HCT116 (cell line): ENCODE results near the gene PAK6. TPM values are rescaled to one million over a fixed set of nuclear protein-coding genes. Genes with fewer than 3 reads are reported as not detected.

Experiments used
- ATAC-seq: fragments of 200-7000 bp; cut with Tn5 transposase; 2 replicates; pipeline ENCODE4 v1.9.1; 2020; ENCODE audit warnings: mild to moderate bottlenecking, moderate library complexity
- BruUV-seq: library from RNA; stranded (reverse); fragments of 400-500 nt; replicated peaks from 2 replicates; lab custom pipeline; 2021; lab: Mats Ljungman, UMichigan
- CTCF ChIA-PET: fragments of 300-600 bp; sonication (Branson Sonifier 250); formaldehyde crosslinking; loops from one replicate; lab custom pipeline; 2021; ENCODE audit warnings: antibody characterized with exemption; lab: Charles Lee
- POLR2A ChIA-PET: fragments of 300-600, 350-600 bp; sonication (Branson Sonifier 250); formaldehyde crosslinking; loops from one replicate; lab custom pipeline; 2021; ENCODE audit warnings: antibody characterized with exemption; lab: Charles Lee
- RAD21 ChIA-PET, 2 experiments: fragments of 300-600 bp; sonication (Branson Sonifier 250); formaldehyde crosslinking; loops; one replicate each; lab custom pipeline; 2023; ENCODE audit warnings: low total read pairs in 2 of 2; ENCODE audit not compliant: uncharacterized antibody in 2 of 2, unreplicated experiment in 2 of 2, low non-redundant PET in 1 of 2; lab: Charles Lee
- DNase-seq: peaks from one replicate; pipeline ENCODE4 v3.0.0-alpha.2; 2010; ENCODE audit warnings: low read depth, low spot score
- H2AFZ ChIP-seq: fragments of 200-600 bp; shearing (Covaris generic), sonication (generic); 2 replicates; pipeline ENCODE4 v1.6.1; 2017; ENCODE audit warnings: low read depth, mixed run types, mixed read lengths, antibody characterized with exemption, low read length; ENCODE audit not compliant: poor library complexity, severe bottlenecking
- H3K27ac ChIP-seq: 2 replicates; pipeline ENCODE4 v1.5.1; 2012; ENCODE audit warnings: low read depth, low read length
- H3K27me3 ChIP-seq: fragments of 200-600 bp; sonication (generic); 2 replicates; pipeline ENCODE4 v1.6.1; 2016; ENCODE audit warnings: mixed run types, low read length, mixed read lengths; ENCODE audit not compliant: insufficient read depth
- H3K36me3 ChIP-seq, 2 experiments: fragments of 200-500 bp in 1 of 2; fragments of 200-600 bp in 1 of 2; sonication (Bioruptor generic) in 1 of 2; sonication (generic) in 1 of 2; 2 replicates each; pipeline versions ENCODE4 v1.5.1 to v1.6.1; 2014 to 2016; ENCODE audit warnings: low read length in 2 of 2, inconsistent platforms in 1 of 2, mixed read lengths in 1 of 2, mixed run types in 1 of 2; ENCODE audit not compliant: insufficient read depth in 2 of 2, control insufficient read depth in 1 of 2
- H3K4me1 ChIP-seq, 2 experiments: fragments of 200-600 bp in 1 of 2; sonication (generic) in 1 of 2; 2 replicates each; pipeline versions ENCODE4 v1.5.1 to v1.6.1; 2012 to 2017; ENCODE audit warnings: low read length in 2 of 2, inconsistent platforms in 1 of 2, mild to moderate bottlenecking in 1 of 2, mixed read lengths in 1 of 2, mixed run types in 1 of 2, moderate library complexity in 1 of 2; ENCODE audit not compliant: insufficient read depth in 2 of 2, control insufficient read depth in 1 of 2
- H3K4me2 ChIP-seq: fragments of 200-600 bp; sonication (generic); 2 replicates; pipeline ENCODE4 v1.6.1; 2017; ENCODE audit warnings: mixed run types, low read length, mixed read lengths
- H3K4me3 ChIP-seq, 2 experiments: fragments of 200-600 bp in 1 of 2; sonication (generic) in 1 of 2; replicated peaks in 1 of 2; 2 replicates each; pipeline ENCODE4 v1.5.1; 2011 to 2016; ENCODE audit warnings: low read length in 2 of 2, control low read depth in 1 of 2, low read depth in 1 of 2, mild to moderate bottlenecking in 1 of 2, mixed read lengths in 1 of 2, mixed run types in 1 of 2
- H3K79me2 ChIP-seq: fragments of 200-600 bp; sonication (generic); 2 replicates; pipeline ENCODE4 v1.6.1; 2017; ENCODE audit warnings: mild to moderate bottlenecking, mixed run types, low read length, moderate library complexity, mixed read lengths; ENCODE audit not compliant: insufficient read depth
- H3K9ac ChIP-seq: fragments of 200-600 bp; sonication (generic); 2 replicates; pipeline ENCODE4 v1.6.1; 2016; ENCODE audit warnings: low read length, mixed read lengths
- H3K9me2 ChIP-seq: fragments of 200-600 bp; sonication (generic), shearing (Covaris generic); 2 replicates; pipeline ENCODE4 v1.6.1; 2017; ENCODE audit warnings: mixed run types, mild to moderate bottlenecking, moderate library complexity; ENCODE audit not compliant: insufficient read depth
- H3K9me3 ChIP-seq, 2 experiments: fragments of 200-500 bp in 1 of 2; fragments of 200-600 bp in 1 of 2; sonication (Bioruptor generic) in 1 of 2; sonication (generic) in 1 of 2; 2 replicates each; pipeline ENCODE4 v1.6.1; 2014 to 2017; ENCODE audit warnings: low read length in 2 of 2, mixed read lengths in 2 of 2, inconsistent platforms in 1 of 2, low read depth in 1 of 2, mild to moderate bottlenecking in 1 of 2, mixed run types in 1 of 2, moderate library complexity in 1 of 2; ENCODE audit not compliant: control insufficient read depth in 1 of 2, insufficient read depth in 1 of 2
- H4K20me1 ChIP-seq: fragments of 200-600 bp; sonication (generic), shearing (Covaris generic); 2 replicates; pipeline ENCODE4 v1.6.1; 2017; ENCODE audit warnings: mixed run types, mild to moderate bottlenecking, moderate library complexity; ENCODE audit not compliant: insufficient read depth
- ATF3 ChIP-seq: IDR thresholded peaks from 2 replicates; pipeline ENCODE4 v1.6.1; 2012
- CEBPB ChIP-seq: IDR thresholded peaks from 2 replicates; pipeline ENCODE4 v1.6.1; 2012; ENCODE audit warnings: low read depth
- CTCF ChIP-seq, 3 experiments: fragments of 200-600 bp in 1 of 3; sonication (generic) in 1 of 3; IDR thresholded peaks in 2 of 3; conservative IDR thresholded peaks in 1 of 3; 2 replicates each; pipeline ENCODE4 v1.5.1; 2012 to 2017; ENCODE audit warnings: low read depth in 2 of 3, low read length in 2 of 3, antibody characterized with exemption in 1 of 3, borderline replicate concordance in 1 of 3, control low read depth in 1 of 3, mild to moderate bottlenecking in 1 of 3, mixed read lengths in 1 of 3, mixed run types in 1 of 3, moderate library complexity in 1 of 3; ENCODE audit not compliant: insufficient read depth in 1 of 3
- EGR1 ChIP-seq: IDR thresholded peaks from 2 replicates; pipeline ENCODE4 v1.6.1; 2012; ENCODE audit warnings: low read depth
- EZH2phosphoT487 ChIP-seq: fragments of 200-600 bp; IDR thresholded peaks from 2 replicates; pipeline ENCODE4 v1.6.1; 2018; ENCODE audit warnings: antibody characterized with exemption, borderline replicate concordance
- MAX ChIP-seq: IDR thresholded peaks from 2 replicates; pipeline ENCODE4 v1.6.1; 2012
- POLR2A ChIP-seq: IDR thresholded peaks from 2 replicates; pipeline ENCODE4 v1.7.0; 2011; ENCODE audit warnings: borderline replicate concordance; ENCODE audit not compliant: insufficient read depth, insufficient read length; ENCODE audit errors: extremely low read depth
- POLR2AphosphoS5 ChIP-seq: IDR thresholded peaks from 2 replicates; pipeline ENCODE4 v1.6.1; 2011; ENCODE audit warnings: mild to moderate bottlenecking, low read depth, low read length, moderate library complexity
- RAD21 ChIP-seq: IDR thresholded peaks from 2 replicates; pipeline ENCODE4 v1.6.1; 2012; ENCODE audit warnings: low read depth, mild to moderate bottlenecking
- SIN3A ChIP-seq: IDR thresholded peaks from 2 replicates; pipeline ENCODE4 v1.6.1; 2012; ENCODE audit warnings: low read depth
- SRF ChIP-seq: IDR thresholded peaks from 2 replicates; pipeline ENCODE4 v1.6.1; 2012; ENCODE audit warnings: low read depth
- TCF7L2 ChIP-seq: IDR thresholded peaks from 2 replicates; pipeline ENCODE4 v1.7.0; 2011; ENCODE audit warnings: borderline replicate concordance, inconsistent platforms; ENCODE audit not compliant: insufficient read depth, insufficient read length; ENCODE audit errors: extremely low read depth
- YY1 ChIP-seq: IDR thresholded peaks from 2 replicates; pipeline ENCODE4 v1.6.1; 2011; ENCODE audit warnings: low read length, low read depth, moderate library complexity, mild to moderate bottlenecking; ENCODE audit not compliant: insufficient replicate concordance; ENCODE audit errors: extremely low read depth
- ZFX ChIP-seq: fragments of 450-650 bp; IDR thresholded peaks from 2 replicates; pipeline ENCODE4 v1.6.1; 2017
- ZNF274 ChIP-seq: fragments of 200-500 bp; sonication (Bioruptor generic); IDR thresholded peaks from 2 replicates; pipeline ENCODE4 v1.6.1; 2014; ENCODE audit warnings: mild to moderate bottlenecking, low read depth, low read length, inconsistent platforms
- intact Hi-C: fragments of 100-400 bp; cut with micrococcal nuclease; formaldehyde crosslinking; loops from 2 replicates; pipeline ENCODE4 v1.10.0; 2022
- total RNA-seq: library from RNA; stranded (reverse); gene quantifications from one replicate; pipeline ENCODE4 v1.2.1, GENCODE V29; 2021; ENCODE audit not compliant: unreplicated experiment
- TF ChIP-seq, protein P1 (sequence below): IDR thresholded peaks from 2 replicates; pipeline ENCODE4 v1.6.1; 2011; ENCODE audit warnings: mild to moderate bottlenecking, low read length, moderate library complexity; ENCODE audit not compliant: insufficient replicate concordance; ENCODE audit errors: extremely low read depth

PAK6 gene
- total RNA-seq, 1 experiment from 2014 or later, result 19.9 TPM

DNA sequence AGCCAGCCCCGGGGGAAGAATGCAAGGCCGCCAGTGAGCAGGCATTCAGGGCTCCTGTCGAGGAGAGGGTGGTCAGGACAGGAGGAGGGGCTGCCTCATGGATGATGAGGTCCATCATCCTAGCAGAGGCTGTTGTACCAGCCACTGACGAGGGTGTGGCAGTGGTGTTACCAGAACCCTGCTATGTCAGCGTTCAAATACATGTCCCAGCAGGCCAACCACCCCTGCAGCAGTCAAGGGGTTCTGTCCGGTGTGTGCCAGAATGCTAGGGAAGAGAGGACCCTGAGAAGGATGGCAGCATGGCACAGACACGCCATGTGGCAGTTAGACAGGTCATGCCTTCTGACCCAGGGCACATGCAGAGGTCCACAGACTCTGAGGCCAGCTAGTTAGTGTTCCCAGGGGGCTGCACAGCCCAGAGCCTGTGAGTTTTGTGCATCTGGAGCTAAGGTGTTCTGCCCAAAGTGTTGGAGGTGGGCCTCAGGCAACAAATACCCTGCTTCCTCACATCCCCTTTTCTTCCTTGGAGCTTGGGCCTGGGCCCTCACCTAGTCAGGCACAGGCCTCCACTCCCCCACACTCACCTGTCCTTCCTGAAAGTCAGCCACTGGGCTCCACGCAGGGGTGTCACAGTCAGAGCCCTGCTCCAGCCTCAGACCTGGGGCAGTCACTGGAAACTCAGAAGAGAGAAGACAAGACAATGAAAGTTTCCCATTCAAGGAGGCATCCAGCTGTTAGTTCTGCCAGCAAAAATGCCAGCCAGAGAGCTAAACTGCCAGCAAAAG is 7.8 kb downstream of the PAK6 start (continued):
- TF ChIP-seq, protein P1, sequence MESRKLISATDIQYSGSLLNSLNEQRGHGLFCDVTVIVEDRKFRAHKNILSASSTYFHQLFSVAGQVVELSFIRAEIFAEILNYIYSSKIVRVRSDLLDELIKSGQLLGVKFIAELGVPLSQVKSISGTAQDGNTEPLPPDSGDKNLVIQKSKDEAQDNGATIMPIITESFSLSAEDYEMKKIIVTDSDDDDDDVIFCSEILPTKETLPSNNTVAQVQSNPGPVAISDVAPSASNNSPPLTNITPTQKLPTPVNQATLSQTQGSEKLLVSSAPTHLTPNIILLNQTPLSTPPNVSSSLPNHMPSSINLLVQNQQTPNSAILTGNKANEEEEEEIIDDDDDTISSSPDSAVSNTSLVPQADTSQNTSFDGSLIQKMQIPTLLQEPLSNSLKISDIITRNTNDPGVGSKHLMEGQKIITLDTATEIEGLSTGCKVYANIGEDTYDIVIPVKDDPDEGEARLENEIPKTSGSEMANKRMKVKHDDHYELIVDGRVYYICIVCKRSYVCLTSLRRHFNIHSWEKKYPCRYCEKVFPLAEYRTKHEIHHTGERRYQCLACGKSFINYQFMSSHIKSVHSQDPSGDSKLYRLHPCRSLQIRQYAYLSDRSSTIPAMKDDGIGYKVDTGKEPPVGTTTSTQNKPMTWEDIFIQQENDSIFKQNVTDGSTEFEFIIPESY, result no peak
- TF ChIP-seq ZFX, result no peak
- TF ChIP-seq RAD21, result no peak
- TF ChIP-seq ATF3, result no peak
- no peak for TF ChIP-seq TCF7L2
- no peak for TF ChIP-seq CEBPB
- TF ChIP-seq POLR2A, result no peak

GRCh38 chr15:40247406-40247971 is 8.6 kb downstream of the PAK6 start:
- TF ChIP-seq RAD21, result no peak
- TF ChIP-seq, protein P1, result no peak
- TF ChIP-seq SIN3A, result no peak
- TF ChIP-seq ZNF274, result no peak
- TF ChIP-seq MAX, result no peak
- no peak for TF ChIP-seq EGR1
- no peak for TF ChIP-seq YY1
- no peak for TF ChIP-seq EZH2phosphoT487
- TF ChIP-seq POLR2AphosphoS5, result no peak
- TF ChIP-seq SRF, result no peak
- TF ChIP-seq CTCF (IDR thresholded peaks at IDR 0.05 in 2 of 3, conservative IDR thresholded peaks at IDR 0.05 in 1 of 3; ENCODE audit: borderline replicate concordance in 1 of 3, insufficient read depth in 1 of 3, low read depth in 2 of 3, low read length in 2 of 3), result no peak
- TF ChIP-seq TCF7L2, result no peak
- TF ChIP-seq, all 23 proteins: peak for 0
- Histone ChIP-seq H3K9ac (no peak overlapping the region), H3K36me3 (no peaks in the 10 kb centered on the region), H3K27ac (no peak overlapping the region), H3K9me2 (no peaks in the 10 kb centered on the region), H3K4me2 (no peak overlapping the region), H3K4me1 (peaks cover 4 to 32% of the 10 kb centered on the region in 2 experiments), H3K79me2 (no peaks in the 10 kb centered on the region), H2AFZ (no peak overlapping the region), H4K20me1 (no peaks in the 10 kb centered on the region), H3K27me3 (no peaks in the 10 kb centered on the region), H3K9me3 (no peaks in the 10 kb centered on the region), H3K4me3 (no peak overlapping the region)
- ChIA-PET CTCF (interaction anchor here (1.3 kb wide), 1 partner anchor 32 kb away, joined by 3 read pairs; no protein-coding TSS in a partner anchor), POLR2A (interaction anchor here (1.1 kb wide), 1 partner anchor 9 kb away, joined by 3 read pairs; the partner anchor contains the start of gene PAK6), RAD21 (no interaction called here)
- no TSS peak for BruUV-seq
- DNase-seq, result no peak
- intact Hi-C loops, result no loop called here
- no peak for ATAC-seq
